Thyroid gland (tissue), 4 donors: Measurements from ENCODE around the gene TBC1D8.

ENCODE experiments used
- CTCF ChIP-seq, 6 experiments: fragments of 200-600 bp in 3 of 6; fragments of 450-650 bp in 3 of 6; sonication (generic) in 3 of 6; IDR thresholded peaks; one replicate each; pipeline ENCODE4 v1.5.1; 2016 to 2019; ENCODE audit warnings: antibody characterized with exemption in 6 of 6, mild to moderate bottlenecking in 2 of 6, inconsistent platforms in 1 of 6, moderate library complexity in 1 of 6
- POLR2A ChIP-seq, 2 donors: fragments of 450-650 bp; IDR thresholded peaks; one replicate each; pipeline ENCODE4 v1.6.1; 2017; ENCODE audit warnings: antibody characterized with exemption in 2 of 2, mild to moderate bottlenecking in 2 of 2, moderate library complexity in 1 of 2

GRCh38 chr2:101112772-101113157 lies 38.4 kb downstream of the TBC1D8 start:
- TF ChIP-seq POLR2A (IDR thresholded peaks at IDR 0.05) (no peak), CTCF (IDR thresholded peaks at IDR 0.05) (no peak)
